CD4-positive, alpha-beta T cell (primary cell): ENCODE measurements around the gene BAG5. TPM values are rescaled to one million over a fixed set of nuclear protein-coding genes. Genes with fewer than 3 reads are reported as not detected.

Experiments used
- ATAC-seq: fragments of 200-7000 bp; cut with Tn5 transposase; one replicate; pipeline ENCODE4 v1.10.0; 2022; ENCODE audit warnings: mild to moderate bottlenecking; ENCODE audit not compliant: poor library complexity
- CTCF ChIA-PET: fragments of 350-600 bp; sonication (Branson Sonifier 250); formaldehyde crosslinking; loops from one replicate; lab custom pipeline; 2021; ENCODE audit warnings: antibody characterized with exemption, inconsistent platforms; lab: Charles Lee
- POLR2A ChIA-PET: fragments of 350-600 bp; sonication (Branson Sonifier 250); formaldehyde crosslinking; loops from one replicate; lab custom pipeline; 2021; ENCODE audit warnings: antibody characterized with exemption, inconsistent platforms; lab: Charles Lee
- DNase-seq, 14 experiments: peaks; one replicate each; pipeline ENCODE4 v3.0.0-alpha.2; 2013 to 2020; ENCODE audit warnings: mixed read lengths in 2 of 14
- H3K27ac ChIP-seq, 2 donors: one replicate each; pipeline versions ENCODE4 v1.5.1 to v1.7.0; 2013; ENCODE audit warnings: low read length in 2 of 2, low read depth in 1 of 2, mild to moderate bottlenecking in 1 of 2
- H3K27me3 ChIP-seq, 2 experiments: 1 replicate in 1 of 2; 2 replicates in 1 of 2; pipeline versions ENCODE4 v1.6.1 to v1.7.0; 2013; ENCODE audit warnings: low read length in 2 of 2, control low read depth in 1 of 2, mild to moderate bottlenecking in 1 of 2, moderate library complexity in 1 of 2; ENCODE audit not compliant: insufficient read depth in 2 of 2, control insufficient read depth in 1 of 2
- H3K36me3 ChIP-seq: one replicate; pipeline ENCODE4 v1.6.1; 2013; ENCODE audit warnings: low read length, control low read depth; ENCODE audit not compliant: insufficient read depth
- H3K4me1 ChIP-seq: one replicate; pipeline ENCODE4 v1.6.1; 2013; ENCODE audit warnings: low read length, control low read depth; ENCODE audit not compliant: insufficient read depth
- H3K4me3 ChIP-seq: one replicate; pipeline ENCODE4 v1.5.1; 2013; ENCODE audit warnings: mild to moderate bottlenecking, low read length, moderate library complexity
- H3K9me3 ChIP-seq, 2 experiments: 1 replicate in 1 of 2; 2 replicates in 1 of 2; pipeline versions ENCODE4 v1.6.1 to v1.7.0; 2013; ENCODE audit warnings: low read length in 2 of 2, mild to moderate bottlenecking in 2 of 2, control low read depth in 1 of 2, moderate library complexity in 1 of 2; ENCODE audit not compliant: control insufficient read depth in 1 of 2, insufficient read depth in 1 of 2
- H3K27ac Mint-ChIP-seq: one replicate; pipeline ENCODE4 v1.8.0; 2020; ENCODE audit warnings: mixed read lengths
- H3K27me3 Mint-ChIP-seq: one replicate; pipeline ENCODE4 v1.8.0; 2021; ENCODE audit warnings: mixed read lengths
- H3K36me3 Mint-ChIP-seq: one replicate; pipeline ENCODE4 v1.8.0; 2021; ENCODE audit warnings: low read depth, mixed read lengths
- H3K4me1 Mint-ChIP-seq: one replicate; pipeline ENCODE4 v1.8.0; 2021; ENCODE audit warnings: low read depth, mixed read lengths
- H3K4me3 Mint-ChIP-seq: one replicate; pipeline ENCODE4 v1.8.0; 2020; ENCODE audit warnings: mild to moderate bottlenecking, mixed read lengths
- H3K9me3 Mint-ChIP-seq: one replicate; pipeline ENCODE4 v1.8.0; 2020; ENCODE audit warnings: mixed read lengths
- CTCF ChIP-seq: fragments of 200-600 bp; IDR thresholded peaks from one replicate; pipeline ENCODE4 v1.8.0; 2022; ENCODE audit warnings: antibody characterized with exemption, mild to moderate bottlenecking
- intact Hi-C, 2 experiments: fragments of 100-400 bp; cut with DNase I in 1 of 2; cut with micrococcal nuclease in 1 of 2; formaldehyde crosslinking; loops; one replicate each; pipeline versions ENCODE4 v1.15.1 to v1.9.0; 2023 to 2025; cut with DNase I, micrococcal nuclease
- total RNA-seq, 174 experiments: library from RNA in 2 of 174; stranded (reverse) in 2 of 174; gene quantifications; one replicate each; pipeline ENCODE4 v1.2.3 and lab custom pipeline; 2021 to 2026

BAG5 gene
- total RNA-seq, 2 experiments from 2014 or later: 39.4 to 40.3 TPM

GRCh38 chr14:103533137-103533998 lies 29.1 kb downstream of the BAG5 start:
- no peak overlapping the region for H3K27ac ChIP-seq
- POLR2A ChIA-PET: no interaction called here
- no peaks in the 10 kb centered on the region for H3K27me3 Mint-ChIP-seq
- no peaks in the 10 kb centered on the region for H3K9me3 ChIP-seq
- intact Hi-C loops: no loop called here
- H3K4me1 ChIP-seq: peaks cover 30% of the 10 kb centered on the region
- no peaks in the 10 kb centered on the region for H3K27me3 ChIP-seq
- H3K36me3 Mint-ChIP-seq: peaks cover 8% of the 10 kb centered on the region
- H3K36me3 ChIP-seq: peaks cover 19% of the 10 kb centered on the region
- H3K4me1 Mint-ChIP-seq: peaks cover 26% of the 10 kb centered on the region
- DNase-seq: no peak
- ATAC-seq: no peak
- H3K4me3 Mint-ChIP-seq: peak overlapping the region; percentile 67
- H3K9me3 Mint-ChIP-seq: no peaks in the 10 kb centered on the region
- H3K27ac Mint-ChIP-seq: no peak overlapping the region
- no peak overlapping the region for H3K4me3 ChIP-seq
- CTCF ChIA-PET: interaction anchor here (1.7 kb wide), 1 partner anchor 15 kb away, joined by 5 read pairs; no protein-coding TSS in a partner anchor
- TF ChIP-seq CTCF: no peak

- Mint-ChIP-seq H3K27ac (no peak overlapping the region), H3K36me3 (peaks cover 8% of the 10 kb centered on the region), H3K9me3 (no peaks in the 10 kb centered on the region), H3K4me3 (no peak overlapping the region), H3K27me3 (no peaks in the 10 kb centered on the region), H3K4me1 (peaks cover 31% of the 10 kb centered on the region)
- Histone ChIP-seq H3K4me3 (no peak overlapping the region), H3K36me3 (peaks cover 19% of the 10 kb centered on the region), H3K4me1 (peaks cover 39% of the 10 kb centered on the region), H3K27ac (no peak overlapping the region), H3K27me3 (no peaks in the 10 kb centered on the region), H3K9me3 (no peaks in the 10 kb centered on the region)
- TF ChIP-seq CTCF: no peak
- intact Hi-C loops: no loop called here
- POLR2A ChIA-PET: no interaction called here
- DNase-seq (no peak), ATAC-seq (no peak)
- CTCF ChIA-PET: interaction anchor here (0.6 to 1.7 kb wide), 2 partner anchors 14 to 39 kb away, joined by 4 to 5 read pairs; no protein-coding TSS in a partner anchor
These were observed 30.0 kb downstream of the BAG5 start for GRCh38 chr14:103532216-103533136.

- Histone ChIP-seq H3K4me3 (no peak overlapping the region), H3K36me3 (peaks cover 19% of the 10 kb centered on the region), H3K9me3 (no peaks in the 10 kb centered on the region), H3K27ac (no peak overlapping the region), H3K4me1 (peaks cover 45% of the 10 kb centered on the region), H3K27me3 (no peaks in the 10 kb centered on the region)
- intact Hi-C loops: no loop called here
- DNase-seq (no peak), ATAC-seq (no peak)
- Mint-ChIP-seq H3K4me3 (peak overlapping the region; percentile 45), H3K27ac (peak overlapping the region; percentile 44), H3K9me3 (no peaks in the 10 kb centered on the region), H3K27me3 (no peaks in the 10 kb centered on the region), H3K4me1 (peaks cover 36% of the 10 kb centered on the region), H3K36me3 (peaks cover 8% of the 10 kb centered on the region)
- no peak for TF ChIP-seq CTCF
- ChIA-PET POLR2A (interaction anchor here (1.4 kb wide), 1 partner anchor 10 kb away, joined by 3 read pairs; no protein-coding TSS in a partner anchor), CTCF (no interaction called here)
These were observed 30.8 kb downstream of the BAG5 start for GRCh38 chr14:103531421-103532215.
